ENCODE results near the gene CMTM1.
A peak's percentile ranks its signal among the peaks of the same experiment; 100 is the strongest.
"Not testable (repeated sequence)": the region's sequence is repeated elsewhere in the genome, so short reads cannot be mapped to it uniquely, and the experiment has no call there.

CMTM1 gene

DNA sequence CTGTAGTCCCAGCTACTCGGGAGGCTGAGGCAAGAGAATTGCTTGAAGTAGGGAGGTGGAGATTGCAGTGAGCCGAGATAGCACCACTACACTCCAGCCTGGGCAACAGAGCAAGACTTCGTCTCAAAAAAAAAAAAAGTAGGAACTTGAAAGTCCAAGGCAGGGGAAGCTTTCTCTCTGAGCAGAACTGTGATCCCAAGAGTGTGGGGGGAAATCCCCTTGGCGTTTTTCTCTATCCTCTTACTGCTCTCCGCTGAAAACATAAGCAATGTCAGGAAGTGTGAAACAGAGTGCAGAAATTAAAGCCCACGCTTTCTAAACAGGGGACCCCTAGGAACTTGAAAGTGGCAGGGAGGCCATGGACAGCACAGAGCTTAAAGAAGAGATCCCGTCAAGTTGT is 28.5 kb downstream of the CMTM1 start:
- DNase-seq, result no peak

DNA sequence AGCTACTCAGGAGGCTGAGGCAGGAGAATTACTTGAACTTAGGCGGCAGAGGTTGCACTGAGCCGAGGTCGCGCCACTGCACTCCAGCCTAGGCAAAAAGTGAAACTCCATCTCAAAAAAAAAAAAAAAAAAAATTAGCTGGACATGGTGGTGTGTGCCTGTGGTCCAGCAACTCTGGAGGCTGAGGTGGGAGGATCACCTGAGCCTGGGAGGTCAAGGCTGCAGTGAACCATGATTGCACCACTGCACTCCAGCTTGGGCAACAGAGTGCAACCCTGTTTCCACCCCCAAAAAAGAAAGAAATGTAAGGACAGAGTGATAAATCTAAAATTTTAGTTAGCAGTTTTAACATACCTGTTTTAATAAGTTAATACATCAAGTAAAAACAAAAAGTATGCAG is 30.3 kb downstream of the CMTM1 start:
- DNase-seq, result not testable (repeated sequence)

DNA sequence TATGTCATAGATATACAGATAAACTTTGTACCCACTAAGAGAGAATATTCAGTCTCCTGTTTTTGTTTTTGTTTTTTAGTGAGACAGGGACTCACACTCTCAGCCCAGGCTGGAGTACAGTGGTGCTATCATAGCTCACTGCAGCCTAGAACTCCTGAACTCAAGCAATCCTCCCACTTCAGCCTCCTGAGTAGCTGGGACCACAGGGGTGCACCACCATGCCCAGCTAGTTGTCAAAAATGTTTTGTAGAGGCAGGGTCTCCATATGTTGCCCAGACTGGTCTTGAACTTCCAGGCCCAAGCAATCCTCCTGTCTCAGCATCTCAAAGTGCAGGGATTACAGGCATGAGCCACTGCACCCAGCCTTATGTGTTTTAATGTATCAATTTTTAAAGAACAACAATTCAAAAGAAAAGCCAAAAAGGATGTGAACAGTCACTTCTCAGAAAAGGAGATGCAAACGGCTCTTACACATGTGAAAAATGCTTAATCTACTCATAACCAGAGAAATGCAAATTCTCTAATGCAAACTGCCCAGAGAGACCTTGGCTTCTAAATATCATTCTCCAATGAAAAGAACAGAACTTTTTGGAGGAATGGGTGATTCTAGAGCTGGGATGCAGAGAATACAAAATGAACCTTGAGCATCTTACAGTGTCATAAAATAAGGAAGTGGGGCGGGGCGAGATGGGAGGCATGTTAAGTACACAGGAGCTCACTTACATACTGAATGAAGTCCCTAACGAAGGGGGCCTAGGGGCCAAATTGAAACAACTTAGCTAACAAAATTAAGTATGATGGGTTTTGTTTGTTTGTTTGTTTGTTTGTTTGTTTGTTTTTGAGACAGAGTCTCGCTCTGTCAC is 31.0 kb downstream of the CMTM1 start:
- no peak for DNase-seq

DNA sequence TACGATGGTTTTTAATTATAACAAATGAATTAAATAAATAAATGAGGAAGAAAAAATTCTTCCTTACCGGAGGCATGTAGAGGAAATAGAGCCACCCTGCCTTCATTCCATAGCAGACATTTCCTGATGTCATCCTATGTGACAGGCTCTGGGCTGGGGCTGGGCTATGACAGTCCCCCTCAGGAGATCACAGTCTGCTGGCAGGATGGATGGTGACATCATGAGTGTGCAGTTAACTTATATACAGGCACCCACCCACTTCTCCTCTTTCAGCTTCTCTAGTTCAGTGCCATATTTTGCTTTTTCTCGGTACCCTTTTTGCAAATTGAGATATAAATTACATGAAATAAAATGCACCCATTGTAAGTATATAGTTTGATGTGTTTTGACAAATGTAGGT is 31.9 kb downstream of the CMTM1 start:
- no peak for DNase-seq

DNA sequence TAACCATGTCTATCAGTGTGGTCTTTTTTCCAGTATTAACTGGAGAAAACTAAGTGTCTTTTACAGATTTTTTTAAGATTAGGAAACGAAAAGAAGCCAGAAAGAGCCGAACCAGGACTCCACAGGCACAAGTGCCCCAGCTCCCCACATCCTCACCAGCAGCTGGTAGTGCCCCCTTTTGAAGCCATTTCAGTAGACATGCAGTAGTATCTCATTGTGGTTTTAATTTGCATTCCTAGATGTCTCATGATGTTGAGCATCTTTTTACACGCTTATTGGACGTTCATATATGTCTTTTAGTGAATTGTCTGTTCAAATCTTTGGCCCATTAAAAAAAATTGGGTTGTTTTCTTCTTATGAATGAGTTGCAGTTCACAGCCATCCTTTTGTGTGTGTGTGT is 33.5 kb downstream of the CMTM1 start:
- no peak for DNase-seq

DNA sequence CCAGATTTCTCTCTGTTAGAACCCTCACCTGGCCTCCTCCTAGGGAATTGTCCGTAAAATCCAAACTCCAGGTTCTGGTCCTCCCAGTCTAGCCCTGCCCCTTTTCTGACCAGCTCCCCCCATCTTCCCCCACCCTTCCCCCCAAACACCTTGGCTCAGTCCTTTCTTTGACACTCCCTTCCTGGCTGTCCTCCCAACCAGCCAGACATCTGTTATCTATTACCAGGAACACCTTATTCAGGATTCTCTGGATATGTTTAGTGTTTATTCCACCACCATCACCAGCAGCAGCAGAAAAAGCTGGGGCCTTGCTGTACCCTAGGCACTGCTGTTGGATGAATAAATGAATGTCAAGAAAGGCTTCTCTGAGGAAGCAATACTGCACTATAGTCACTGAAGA is 34.2 kb downstream of the CMTM1 start:
- no peak for DNase-seq

DNA sequence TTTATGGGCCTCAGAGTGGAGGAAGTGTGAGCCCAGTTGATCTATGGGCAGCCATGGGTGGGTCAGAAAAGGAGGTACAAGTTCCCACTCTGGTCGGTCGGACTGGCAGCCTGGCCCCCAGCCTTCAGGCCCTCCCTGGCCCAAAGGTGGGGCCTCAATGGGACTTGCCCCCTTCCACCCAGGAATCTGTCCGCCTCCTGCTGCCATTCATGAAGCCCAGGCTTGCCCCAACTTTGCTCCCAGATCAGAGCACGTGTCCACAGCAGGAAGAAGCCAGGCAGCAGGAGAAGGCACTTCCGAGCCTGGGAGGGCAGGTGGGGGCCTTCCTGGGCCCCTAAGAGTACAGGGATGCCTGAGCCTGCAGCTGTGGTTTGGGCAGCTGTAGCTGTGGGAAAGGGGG is 35.2 kb downstream of the CMTM1 start:
- DNase-seq, result no peak

DNA sequence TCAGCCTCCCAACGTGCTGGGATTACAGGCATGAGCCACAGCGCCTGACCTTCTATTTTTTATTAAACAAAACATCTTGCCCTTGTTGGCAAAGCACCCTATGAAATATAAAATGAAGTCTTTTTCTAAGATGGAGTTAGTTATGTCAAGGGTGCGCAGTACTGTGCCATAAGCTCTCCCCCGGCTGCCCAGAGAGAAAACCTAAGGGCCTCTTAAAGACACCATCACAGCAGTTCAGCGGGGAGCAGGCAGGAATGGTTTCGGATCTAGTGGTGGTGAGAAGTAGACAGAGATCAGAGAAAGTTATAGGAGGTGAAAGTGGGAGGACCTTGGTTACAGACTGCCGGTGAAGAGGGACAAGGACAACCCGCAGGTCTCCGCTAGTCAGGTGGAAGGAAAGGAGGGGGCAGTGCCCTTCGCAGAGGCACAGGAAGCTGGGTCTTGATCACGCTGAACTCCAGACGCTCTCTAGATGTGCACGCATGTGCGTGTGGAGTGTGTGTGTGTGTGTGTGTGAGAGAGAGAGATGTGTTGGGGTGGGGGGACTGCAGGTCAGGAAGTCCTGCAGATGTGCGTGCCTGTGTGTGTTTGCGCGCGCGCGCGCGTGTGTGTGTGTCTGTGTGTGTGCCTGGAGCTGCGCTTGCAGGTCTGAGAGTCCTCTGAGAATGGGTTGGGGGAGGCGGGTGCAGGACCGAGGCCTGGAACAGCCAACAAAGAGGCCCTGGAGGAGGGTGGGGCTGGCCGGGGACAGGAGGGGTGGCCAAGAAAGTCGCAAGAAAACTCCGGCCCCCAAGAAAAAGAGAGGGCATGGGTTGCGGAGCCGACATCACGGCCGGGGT is 37.5 kb downstream of the CMTM1 start:
- DNase-seq, result peak; percentile 61 to 62

DNA sequence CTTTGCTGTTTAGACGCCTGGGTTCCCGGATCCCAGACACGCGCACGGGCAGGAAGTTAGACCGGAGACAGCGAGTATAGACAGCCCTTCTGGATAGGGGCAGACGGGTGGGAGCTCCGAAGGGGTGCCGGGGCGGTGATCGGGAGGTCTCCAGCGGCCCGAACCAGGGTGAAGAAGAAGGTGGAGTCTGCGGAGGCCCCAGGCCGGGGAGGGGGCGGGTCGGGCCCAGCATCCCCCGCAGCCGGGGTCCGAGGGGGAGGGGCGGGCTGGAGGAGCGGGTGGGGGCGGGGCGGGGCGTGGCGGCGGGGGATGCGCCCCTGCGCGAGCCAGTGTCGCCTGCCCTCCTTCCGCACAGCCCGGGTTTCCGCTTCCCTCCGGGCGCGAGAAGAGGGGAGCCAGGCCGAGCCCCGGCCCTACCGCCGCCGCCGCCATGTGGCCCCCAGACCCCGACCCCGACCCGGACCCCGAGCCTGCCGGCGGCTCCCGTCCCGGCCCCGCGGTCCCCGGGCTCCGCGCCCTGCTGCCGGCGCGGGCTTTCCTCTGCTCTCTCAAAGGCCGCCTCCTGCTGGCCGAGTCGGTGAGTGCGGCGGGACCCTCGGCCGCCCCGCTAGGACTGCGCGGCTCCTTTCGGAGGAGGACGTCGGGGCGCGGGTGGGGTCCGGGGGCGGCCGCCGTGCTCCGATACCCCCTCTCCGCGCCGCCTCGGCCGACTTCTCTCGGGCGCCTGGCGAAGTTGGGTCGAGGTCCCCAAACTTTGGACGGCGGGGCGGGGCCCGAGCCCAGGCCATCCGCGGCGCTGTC is 38.3 kb downstream of the CMTM1 start, which contains the start of gene CMTM3:
Gene CMTM3, plus strand, starts transcription at position 329 of the 801 bp plus-strand sequence. Its CDS starts 102 bp downstream, at position 431.
- peak; percentile 65 to 70 for DNase-seq

DNA sequence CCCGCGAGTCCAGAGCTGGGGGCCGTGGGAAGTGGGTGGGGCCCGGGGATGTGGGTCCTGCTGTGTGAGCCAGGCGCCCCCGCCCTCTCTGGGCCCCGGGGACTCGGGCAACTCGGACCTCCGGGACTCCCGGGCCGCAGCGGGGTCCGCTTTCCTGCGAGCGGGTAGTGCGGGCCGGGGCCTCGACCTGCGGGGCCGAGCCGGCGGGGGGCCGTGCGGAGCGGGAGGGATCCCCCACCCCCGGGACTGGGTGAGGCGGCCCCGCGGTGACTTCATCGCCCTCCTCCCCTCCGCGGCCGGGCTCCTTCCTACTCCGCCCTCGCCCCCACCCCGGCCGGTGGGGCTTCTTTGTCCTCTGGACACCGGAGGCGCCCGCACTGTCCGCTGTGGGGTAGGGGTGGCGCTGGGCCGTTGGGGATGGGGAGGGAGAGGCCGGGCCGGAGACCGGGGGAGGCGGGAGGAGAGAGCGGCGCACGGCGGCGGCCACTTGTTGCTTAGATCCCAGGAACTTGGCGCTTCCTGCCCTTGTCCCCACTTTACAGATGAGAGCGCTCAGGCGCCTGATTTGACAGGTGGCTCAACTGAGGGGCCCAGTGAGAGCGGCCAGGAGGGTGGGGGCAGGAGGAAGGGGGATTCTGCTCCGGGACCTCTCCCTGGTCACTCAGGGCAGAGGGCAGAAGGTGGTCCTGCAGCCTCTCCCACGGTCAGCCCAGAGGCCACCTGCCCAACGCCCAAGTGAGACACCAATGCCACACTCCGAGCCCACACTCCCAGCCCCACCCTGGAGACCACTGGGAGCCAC is 39.1 kb downstream of the CMTM1 start:
- peak; percentile 29 to 33 for DNase-seq

DNA sequence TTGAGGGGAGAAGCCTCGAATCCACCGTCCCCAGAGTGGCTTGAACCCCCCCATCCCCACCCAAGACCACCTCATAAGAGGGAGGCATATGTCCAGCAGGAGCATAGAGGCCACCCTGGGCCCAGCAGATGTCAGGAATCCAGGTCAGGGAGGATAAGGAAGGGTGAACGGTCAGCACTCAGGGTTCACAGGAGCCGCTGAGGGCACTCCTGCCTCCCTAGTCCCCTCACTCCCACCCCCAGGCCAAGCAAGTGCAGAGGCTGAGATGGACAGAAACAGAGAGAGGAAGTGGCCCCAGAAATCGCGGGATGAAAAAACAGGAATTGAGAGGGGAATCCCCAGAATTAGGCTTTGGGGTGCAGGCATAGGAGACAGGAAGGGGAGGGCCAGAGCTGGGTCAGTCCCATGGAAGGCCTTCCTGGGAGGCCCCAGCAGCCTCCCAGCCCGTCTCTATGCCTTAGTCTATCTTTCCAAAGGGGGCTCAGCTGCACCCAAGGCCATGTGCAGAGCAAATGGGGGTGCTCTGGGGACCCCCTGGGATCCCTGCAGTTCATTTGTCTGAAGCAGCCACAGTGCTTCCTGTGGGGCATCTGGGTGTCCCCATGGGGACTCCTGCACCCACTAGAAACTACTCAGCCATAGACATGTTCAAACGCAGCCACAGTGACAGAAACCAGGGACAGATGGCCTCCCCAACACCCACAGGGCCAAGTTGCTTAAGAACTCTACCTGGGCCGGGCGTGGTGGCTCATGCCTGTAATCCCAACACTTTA is 39.9 kb downstream of the CMTM1 start:
- no peak for DNase-seq

DNA sequence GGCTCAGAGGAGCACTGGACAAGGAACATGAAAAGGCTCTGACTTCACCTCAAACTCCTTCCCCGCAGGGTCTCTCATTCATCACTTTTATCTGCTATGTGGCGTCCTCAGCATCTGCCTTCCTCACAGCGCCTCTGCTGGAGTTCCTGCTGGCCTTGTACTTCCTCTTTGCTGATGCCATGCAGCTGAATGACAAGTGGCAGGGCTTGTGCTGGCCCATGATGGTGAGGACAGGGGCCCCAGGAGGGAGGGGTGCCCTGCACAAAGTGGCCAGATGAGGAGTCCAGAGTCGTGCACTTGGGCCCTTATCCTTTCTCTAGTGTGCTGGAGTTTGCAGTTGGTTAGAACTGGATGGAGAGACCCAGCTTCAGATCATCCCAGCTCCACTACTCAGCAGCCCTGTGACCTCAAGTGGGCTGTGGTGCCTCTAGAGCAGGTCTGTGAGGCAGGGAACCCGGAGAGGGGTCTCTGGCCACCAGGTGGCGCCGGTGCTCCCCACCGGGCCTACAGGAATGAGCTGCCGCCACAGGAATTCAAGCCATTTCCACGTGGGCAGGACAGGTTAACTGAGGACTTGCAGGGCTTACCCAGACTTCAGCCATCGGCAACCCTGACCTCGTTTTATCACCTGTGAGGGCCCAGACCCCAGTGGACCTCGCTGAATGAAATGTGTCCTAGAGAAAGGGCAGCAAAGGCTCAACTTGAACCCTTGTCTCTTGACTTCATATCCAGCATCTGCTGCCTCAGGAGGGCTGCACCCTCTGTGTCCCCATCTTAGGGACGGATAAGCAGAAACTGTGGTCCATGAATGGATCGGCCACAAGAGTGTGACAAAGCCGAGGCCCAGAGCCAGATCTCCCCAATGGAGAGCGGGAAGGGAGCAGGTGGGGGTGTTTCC is 42.3 kb downstream of the CMTM1 start:
- DNase-seq, result peak; percentile 82 to 83

DNA sequence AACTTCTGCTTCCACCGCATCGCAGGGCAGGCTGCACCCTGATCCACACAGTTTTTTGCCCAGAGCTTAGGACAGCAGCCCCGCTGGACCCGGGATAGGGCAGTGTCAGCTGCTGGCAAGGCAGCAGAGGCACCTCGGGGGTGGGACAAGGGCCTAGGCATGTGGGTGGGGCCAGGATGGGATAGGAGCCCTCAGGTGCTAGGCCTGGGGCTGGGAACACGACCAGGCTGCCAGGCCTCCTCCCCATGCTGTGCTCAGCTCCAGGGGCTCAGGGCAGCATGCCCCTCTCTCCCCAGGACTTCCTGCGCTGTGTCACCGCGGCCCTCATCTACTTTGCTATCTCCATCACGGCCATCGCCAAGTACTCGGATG is 42.9 kb downstream of the CMTM1 start:
- no peak for DNase-seq

DNA sequence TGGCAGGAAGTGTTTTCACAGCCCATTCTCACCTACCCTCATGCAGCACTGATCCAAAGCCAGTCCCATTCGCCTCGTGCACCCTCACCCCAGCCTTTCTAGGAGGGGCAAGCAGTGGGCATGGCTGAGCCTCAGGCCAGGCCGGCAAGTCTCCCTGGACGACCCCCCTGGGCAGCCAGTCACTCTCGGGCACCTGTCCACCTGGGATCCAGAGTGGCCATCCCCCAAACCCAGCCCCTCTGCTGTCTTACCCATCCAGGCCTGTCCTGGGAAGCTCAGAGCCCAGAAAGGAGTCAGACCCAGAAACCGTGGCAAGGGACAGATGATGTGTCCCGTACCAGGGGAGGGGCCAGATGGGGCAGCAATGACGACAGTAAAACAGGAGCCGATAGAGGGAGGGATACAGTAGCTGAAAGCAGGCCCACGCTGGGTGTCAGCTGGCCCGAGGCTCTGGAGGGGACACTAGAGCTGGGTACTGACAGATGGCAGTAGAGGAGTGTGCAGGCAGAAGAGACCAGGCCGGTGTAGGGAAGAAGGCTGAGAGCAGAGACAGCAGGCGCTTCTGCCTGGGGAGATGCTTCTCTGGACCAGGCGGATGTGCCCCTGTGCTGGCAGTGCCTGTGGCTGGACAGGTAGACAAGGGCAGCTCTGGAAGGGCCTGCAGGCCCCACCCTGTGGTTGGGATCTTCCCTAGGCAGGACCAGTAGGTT is 44.0 kb downstream of the CMTM1 start:
- no peak for DNase-seq

DNA sequence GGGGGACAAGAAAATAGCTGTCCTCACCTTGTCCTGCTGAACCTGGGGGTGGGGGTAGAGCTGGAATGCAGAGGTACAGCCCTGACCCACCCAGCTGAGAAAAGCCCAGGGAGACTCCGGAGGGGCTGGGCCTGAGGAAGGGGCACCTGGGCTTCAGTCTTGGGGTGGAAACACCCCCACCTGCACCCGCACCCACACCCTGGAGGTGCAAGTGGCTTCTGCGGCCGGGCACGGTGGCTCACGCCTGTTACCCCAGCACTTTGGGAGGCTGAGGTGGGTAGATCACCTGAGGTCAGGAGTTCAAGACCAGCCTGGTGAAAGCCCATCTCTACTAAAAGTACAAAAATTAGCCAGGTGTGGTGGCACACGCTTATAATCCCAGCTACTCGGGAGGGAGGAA is 45.7 kb downstream of the CMTM1 start:
- not testable (repeated sequence) for DNase-seq

DNA sequence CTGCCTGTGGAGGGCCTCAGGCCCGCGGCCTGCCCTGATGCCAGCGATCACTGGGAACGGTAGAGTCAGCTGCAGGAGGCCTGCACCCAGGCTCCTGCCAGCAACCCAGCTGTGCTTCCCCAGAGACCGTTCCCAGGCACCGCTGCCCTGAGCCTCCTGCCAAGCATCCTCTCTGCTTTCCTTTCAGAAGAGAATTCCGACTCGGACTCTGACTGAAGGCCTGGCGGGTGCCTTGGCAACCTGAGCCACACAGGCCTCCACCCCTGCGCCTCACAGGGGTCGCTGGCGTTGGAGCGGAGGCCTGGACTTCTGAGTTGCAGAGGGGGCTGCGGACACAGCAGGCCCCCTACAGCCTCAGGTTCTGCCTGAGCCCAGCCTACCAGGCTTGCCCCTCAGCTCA is 46.2 kb downstream of the CMTM1 start:
- DNase-seq, result no peak

DNA sequence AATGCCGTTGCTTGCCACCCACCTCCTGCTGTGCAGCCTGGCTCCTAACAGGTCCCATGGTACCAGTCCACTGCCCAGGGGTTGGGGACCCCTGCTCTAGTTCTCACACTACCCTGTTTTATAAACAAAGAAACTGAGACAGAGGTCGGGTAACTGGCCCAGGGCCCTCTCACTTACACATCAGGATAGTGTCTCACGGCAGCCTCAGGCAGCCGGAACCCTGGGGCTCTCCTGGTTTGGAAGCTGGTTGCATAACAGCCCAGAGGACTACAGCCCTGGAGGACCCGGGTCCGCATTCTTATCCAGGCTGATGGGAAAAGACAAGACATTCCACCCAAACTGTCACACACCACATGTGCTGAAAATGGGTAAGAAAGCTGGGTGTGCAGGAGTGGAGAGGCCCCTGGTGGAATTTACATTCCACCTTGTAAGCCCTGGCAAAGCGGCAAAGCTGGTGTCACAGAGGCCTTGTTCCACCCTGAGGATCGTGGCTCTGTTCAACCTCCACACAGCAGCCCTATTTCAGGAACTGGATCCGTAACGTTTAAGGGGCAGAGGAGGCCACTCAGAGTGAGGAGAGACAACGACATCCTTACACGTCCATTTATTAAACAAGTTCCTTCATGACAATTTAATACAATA is 48.0 kb downstream of the CMTM1 start:
- no peak for DNase-seq

DNA sequence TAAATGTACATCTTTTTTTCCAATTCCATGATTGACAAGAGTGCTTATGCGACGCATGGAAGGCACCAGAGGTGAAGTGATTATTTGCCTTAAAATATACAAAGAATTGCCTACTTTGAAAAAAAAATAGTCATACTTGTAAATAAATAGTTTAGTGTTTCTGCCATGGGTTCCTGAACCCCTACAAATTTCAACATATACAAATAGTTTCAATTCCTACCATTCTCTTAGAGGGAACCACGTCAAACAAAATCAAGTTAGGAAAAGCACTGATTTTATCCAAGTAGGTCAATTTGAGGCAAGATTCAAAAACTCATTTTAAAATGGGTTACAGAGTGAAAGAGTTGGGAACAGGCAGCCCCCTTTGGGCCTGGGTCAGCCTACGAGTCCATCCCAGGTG is 49.9 kb downstream of the CMTM1 start:
- no peak for DNase-seq

DNA sequence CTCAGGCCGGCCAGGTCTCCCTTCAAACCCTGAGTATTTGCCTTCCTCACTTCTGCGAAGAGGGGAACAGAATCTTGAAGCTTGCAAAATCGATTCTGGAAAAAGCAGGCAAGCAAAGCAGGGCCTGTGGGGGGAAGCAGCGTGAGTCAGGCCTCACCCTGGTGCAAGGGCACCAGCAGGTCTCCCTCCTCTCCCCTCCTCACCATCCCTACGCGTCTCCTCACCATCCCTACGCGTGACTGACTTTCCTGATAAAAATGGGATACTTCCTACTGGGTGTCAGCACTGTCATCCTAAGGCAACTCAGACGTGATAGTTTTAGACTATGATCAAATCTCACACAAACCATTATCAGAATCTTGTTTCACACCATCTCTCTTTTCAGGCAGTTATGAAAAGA is 50.4 kb downstream of the CMTM1 start:
- DNase-seq, result no peak

All from activated CD4-positive, alpha-beta T cell treated with anti-CD3 and anti-CD28 coated beads, Interleukin-2, amount 50 U/mL, for 4 hours (primary cell).